Activated CD8-positive, alpha-beta memory T cell treated with anti-CD3 and anti-CD28 coated beads, Interleukin-2, amount 50 U/mL, for 48 hours (primary cell): Measurements from ENCODE around the gene LNPEP.

ENCODE experiments used
- DNase-seq: peaks from one replicate; pipeline ENCODE4 v3.0.0-alpha.2; 2020

LNPEP gene

DNA sequence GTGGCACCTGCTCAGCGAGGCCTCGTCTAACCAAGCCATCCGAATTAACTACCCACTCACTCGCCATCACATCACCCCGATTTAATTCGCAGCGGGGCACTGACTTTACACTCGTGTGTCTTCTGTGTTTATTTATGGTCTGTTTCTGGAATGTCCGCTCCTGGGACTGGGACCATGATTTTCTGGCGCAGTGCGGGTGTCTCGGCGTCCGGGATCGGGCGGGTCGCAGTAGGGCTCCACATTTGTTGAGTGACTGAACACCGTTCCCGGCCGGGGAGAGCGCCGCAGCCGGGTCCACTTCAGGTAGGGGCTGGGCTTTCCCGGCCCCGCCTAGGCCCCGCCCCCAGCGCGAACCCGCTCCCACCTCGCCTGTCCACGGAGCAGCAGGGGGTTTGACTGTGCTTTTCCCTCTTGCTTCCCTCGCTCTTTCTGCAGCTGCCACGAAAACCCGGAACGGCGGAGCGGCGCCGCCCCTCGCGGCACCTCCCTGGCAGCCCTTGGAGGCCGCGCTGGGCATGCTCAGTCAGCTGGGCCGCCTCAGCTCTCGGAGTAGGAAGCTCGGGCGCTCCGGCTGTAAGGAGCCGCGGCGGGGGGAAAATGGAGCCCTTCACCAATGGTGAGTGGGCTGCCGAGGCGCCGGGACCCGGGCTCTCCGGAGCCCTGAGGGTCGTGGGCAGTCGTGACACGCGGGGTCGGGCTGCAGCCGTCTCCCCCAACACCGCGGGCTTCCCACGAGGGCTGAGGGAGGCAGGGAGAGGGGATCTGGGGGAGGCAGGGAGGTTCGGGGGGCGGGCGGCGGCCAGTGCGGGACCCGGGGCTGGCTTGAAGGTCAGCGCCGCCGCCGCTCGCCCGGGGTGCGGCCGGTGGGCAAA lies at the start of gene LNPEP:
TSS of gene LNPEP (plus strand) at position 522 of the 872 bp plus-strand sequence. CDS start at position 598, 76 bp downstream.
- DNase-seq = peak; percentile 96

DNA sequence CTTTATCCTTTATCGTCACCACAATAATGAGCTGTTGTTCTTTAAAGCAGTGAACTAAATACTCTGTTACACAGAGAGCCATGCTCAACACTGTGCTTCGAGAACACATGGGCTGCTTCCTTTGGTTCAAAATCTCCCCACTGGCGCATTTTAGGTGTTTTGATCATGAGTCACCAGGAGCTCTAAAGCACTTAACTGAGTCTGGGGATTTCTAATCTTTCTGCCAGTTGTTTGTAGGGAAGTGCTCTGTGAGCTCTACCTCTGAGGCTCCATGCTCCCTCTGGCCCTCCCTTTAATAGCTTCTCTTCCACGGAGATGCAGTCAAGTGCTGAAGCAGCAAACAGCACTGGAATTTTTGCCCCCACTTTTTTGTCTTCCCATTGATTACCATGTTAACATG lies 42.5 kb upstream of the LNPEP start:
- DNase-seq = no peak

DNA sequence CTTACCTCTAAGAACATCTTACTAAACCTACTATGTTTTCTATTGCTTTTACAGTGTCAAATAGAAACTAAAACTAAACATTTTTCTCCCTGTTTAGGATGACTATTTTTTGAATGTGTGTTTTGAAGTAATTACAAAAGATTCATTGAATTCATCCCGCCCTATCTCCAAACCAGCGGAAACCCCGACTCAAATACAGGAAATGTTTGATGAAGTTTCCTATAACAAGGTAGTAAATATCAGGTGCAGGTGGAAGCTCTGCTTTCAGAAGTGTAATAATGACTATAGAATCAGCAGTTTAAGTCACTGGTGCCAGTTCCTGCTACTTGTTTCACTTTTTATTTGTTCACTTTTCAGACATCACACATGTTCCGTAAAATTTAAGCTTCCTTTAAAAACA lies 39.6 kb upstream of the LNPEP start:
- no peak for DNase-seq

DNA sequence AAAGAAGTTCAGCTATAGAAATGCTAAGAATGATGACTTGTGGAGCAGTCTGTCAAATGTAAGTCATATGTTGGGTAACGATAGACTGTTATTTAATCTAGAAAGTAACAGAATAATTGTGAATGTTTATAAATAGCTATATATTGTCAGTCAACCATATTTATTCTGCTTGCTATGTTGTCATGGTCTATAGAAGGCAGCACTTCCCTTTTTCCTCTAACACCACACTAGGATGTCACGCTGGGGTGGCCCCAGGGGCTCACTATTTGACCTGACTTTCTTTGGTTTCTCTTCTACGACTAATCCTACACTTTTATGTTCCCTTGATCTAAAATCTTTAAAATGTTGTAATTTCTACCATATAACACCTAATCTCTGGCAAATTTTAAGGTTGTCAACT lies 39.1 kb upstream of the LNPEP start:
- no peak for DNase-seq

GRCh38 chr5:96901384-96901783 lies 34.5 kb upstream of the LNPEP start:
- no peak for DNase-seq

GRCh38 chr5:96901841-96902240 lies 34.0 kb upstream of the LNPEP start:
- no peak for DNase-seq

DNA sequence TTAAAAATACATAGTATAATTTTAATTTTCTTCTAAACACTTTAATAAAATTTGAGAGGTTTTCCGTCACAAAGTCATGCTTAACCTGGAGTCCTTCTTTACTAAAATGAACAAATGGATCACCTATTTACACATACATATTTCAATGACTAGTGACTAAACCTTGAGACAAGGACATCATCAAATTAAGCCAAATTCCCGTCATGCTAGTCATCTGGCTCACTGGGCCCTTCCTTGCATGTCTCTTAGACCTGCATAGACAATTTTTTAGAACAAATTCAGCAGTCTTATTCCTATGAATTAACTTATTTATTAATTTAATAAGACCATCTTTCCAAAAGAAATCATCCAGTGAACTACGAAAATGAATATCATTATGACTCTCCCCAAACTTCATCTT lies 33.0 kb upstream of the LNPEP start:
- DNase-seq = no peak

DNA sequence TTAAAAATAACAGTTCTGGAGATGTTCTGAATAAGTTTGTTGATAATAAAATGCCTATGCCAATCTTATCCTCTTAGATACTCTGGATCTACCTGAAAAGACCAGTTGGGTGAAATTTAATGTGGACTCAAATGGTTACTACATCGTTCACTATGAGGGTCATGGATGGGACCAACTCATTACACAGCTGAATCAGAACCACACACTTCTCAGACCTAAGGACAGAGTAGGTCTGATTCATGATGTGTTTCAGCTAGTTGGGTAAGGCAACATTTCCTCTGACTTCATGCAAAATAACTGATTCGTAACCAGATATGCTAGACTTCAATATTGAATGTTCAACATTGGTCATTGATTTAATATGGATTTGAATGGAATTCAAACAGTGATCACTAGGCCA lies 32.6 kb upstream of the LNPEP start:
- DNase-seq = no peak

DNA sequence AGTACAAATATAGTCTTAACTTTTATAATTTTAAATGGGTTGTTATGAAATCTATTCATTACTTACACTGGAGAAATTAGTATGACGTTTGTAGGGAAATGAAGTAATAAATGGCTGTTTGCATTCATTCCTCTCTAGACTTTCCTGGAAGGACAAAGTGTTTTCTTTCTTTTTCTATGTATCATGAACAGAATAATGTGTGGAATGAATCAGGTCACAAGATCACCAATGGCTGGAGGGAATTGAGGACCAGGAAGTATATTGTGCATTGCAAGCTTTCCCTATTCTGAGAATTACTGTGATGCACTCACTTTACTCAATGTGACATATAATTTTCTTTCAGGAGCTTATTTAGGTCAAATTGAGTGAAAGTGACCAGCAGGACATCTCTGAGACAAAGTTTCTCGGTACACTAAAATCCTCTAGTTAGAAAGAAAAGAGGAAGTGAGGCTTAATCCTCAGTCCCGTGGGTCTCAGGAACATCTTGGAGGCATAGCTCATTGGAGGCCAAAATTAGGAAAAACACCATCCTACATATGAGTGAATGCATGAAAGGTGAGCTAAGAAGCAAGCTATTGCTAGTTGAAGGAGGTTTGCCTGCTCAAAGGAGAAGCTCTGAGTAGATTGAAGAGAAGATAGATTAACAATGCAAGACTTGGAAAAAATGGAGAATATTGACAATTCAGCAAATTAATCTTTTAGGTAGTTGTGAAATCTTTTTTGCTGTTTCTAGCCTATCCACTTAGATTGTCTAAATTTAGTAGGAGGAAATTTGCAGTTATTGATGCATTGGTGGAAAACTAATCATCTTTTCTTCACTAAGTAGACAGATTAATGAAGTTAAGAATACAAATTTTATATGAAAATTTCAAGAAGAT lies 31.6 kb upstream of the LNPEP start:
- DNase-seq = no peak

- no peak for DNase-seq
Observed at GRCh38 chr5:96905864-96906263, 30.0 kb upstream of the LNPEP start.

DNA sequence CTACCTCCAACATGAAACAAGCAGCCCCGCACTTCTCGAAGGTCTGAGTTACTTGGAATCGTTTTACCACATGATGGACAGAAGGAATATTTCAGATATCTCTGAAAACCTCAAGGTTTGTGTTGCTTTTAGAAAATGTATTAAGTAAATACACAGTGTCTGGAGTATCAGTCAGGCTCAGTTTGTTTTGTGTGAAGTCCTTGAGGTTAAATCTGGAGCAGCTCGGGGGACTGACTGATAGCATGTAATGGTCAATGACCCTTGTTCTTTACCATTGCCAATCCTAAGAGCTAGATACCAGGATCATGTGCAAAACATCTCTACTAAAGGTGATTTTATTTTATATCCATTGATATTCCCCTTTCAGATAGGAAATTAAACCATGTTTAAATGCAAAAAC lies 26.9 kb upstream of the LNPEP start:
- DNase-seq = no peak

- DNase-seq = no peak
Observed at GRCh38 chr5:96909435-96909834, 26.4 kb upstream of the LNPEP start.

DNA sequence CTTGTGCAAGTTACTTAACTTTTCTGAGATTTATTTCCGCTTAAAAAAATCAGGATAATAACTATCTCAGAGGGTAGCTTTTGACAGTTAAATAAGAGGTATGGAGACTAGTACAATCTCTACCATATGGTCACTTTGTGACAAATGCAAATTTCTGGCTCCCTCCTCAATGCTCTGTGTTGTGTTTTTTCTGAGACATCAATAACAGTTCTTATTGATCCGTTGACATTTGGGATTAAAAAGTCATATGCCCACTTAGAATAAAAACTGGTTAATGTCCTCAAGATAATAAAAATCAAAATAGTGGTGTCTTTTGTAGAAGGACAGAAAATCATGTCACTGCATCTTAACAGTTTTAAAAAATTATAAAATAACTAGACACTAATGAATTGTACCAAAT lies 24.7 kb upstream of the LNPEP start:
- no peak for DNase-seq

GRCh38 chr5:96913233-96913632 lies 22.6 kb upstream of the LNPEP start:
- no peak for DNase-seq

GRCh38 chr5:96919754-96920197 lies 16.1 kb upstream of the LNPEP start:
- DNase-seq = no peak

GRCh38 chr5:96920744-96921355 lies 15.0 kb upstream of the LNPEP start:
- DNase-seq = no peak

- DNase-seq = no peak
Observed at GRCh38 chr5:96922499-96923244, 13.2 kb upstream of the LNPEP start.

GRCh38 chr5:96924016-96924443 lies 11.8 kb upstream of the LNPEP start:
- no peak for DNase-seq

DNA sequence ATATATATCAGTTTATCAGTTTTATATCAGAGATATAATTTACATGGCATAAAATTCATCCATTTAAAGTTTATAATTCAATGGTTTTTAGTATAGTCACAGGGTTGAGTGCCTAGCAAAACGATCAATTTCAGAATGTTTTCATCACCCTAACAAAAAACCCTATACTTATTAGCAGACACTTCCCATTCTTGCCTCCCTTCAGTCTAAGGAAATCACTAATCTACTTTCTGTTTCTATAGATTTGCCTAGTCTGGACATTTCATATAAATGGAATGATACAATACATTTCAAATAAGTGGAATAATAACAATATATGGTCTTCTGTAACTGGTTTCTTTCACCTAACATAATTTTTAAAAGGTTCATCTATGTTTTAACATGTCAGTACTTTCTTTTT lies 9.6 kb upstream of the LNPEP start:
- no peak for DNase-seq

- no peak for DNase-seq
Observed at GRCh38 chr5:96927008-96927407, 8.9 kb upstream of the LNPEP start.

GRCh38 chr5:96928931-96929708 lies 6.8 kb upstream of the LNPEP start:
- no peak for DNase-seq

GRCh38 chr5:96930058-96930457 lies 5.8 kb upstream of the LNPEP start:
- DNase-seq = no peak
